HL-60 (cell line): ENCODE results near the gene KIF24.
"Not testable (repeated sequence)": the region's sequence is repeated elsewhere in the genome, so short reads cannot be mapped to it uniquely, and the experiment has no call there.

Experiments
- DNase-seq, 2 experiments: peaks; one replicate each; pipeline ENCODE4 v3.0.0-alpha.2; 2010 to 2020; ENCODE audit warnings: low read depth in 1 of 2, low spot score in 1 of 2
- H3K27ac ChIP-seq: fragments of 250-450 bp; sonication (Bioruptor Pico); replicated peaks from 2 replicates; pipeline ENCODE4 v1.5.1; 2020; ENCODE audit warnings: mild to moderate bottlenecking, moderate library complexity
- H3K27me3 ChIP-seq: fragments of 250-450 bp; sonication (Bioruptor Pico); 2 replicates; pipeline ENCODE4 v1.5.1; 2021; ENCODE audit warnings: mild to moderate bottlenecking, moderate library complexity; ENCODE audit not compliant: insufficient read depth, poor library complexity, severe bottlenecking
- H3K4me3 ChIP-seq: replicated peaks from 2 replicates; pipeline ENCODE4 v1.5.1; 2011; ENCODE audit warnings: mild to moderate bottlenecking, control low read depth, low read length; ENCODE audit not compliant: insufficient read depth
- GABPA ChIP-seq: IDR thresholded peaks from 2 replicates; pipeline ENCODE4 v1.6.1; 2012; ENCODE audit warnings: low read depth
- POLR2AphosphoS5 ChIP-seq: IDR thresholded peaks from 2 replicates; pipeline ENCODE4 v1.6.1; 2012; ENCODE audit warnings: low read depth
- REST ChIP-seq: IDR thresholded peaks from 2 replicates; pipeline ENCODE4 v1.6.1; 2012; ENCODE audit warnings: low read depth; ENCODE audit not compliant: insufficient replicate concordance
- SPI1 ChIP-seq: IDR thresholded peaks from 2 replicates; pipeline ENCODE4 v1.6.1; 2012; ENCODE audit warnings: low read depth, mild to moderate bottlenecking, borderline replicate concordance
- TF ChIP-seq, protein P1 (sequence below): IDR thresholded peaks from one replicate; pipeline ENCODE4 v1.5.1; 2011; ENCODE audit warnings: low read length, control low read depth, inconsistent platforms; ENCODE audit not compliant: insufficient read depth

Gene KIF24

GRCh38 chr9:34338665-34339385 is 9.8 kb upstream of the KIF24 start:
- no peak overlapping the region for H3K27ac ChIP-seq

GRCh38 chr9:34338079-34338478 is 9.0 kb upstream of the KIF24 start:
- H3K27me3 ChIP-seq, DNase-seq, H3K4me3 ChIP-seq, H3K27ac ChIP-seq: not testable (repeated sequence)

More at GRCh38 chr9:34338665-34339385, 9.8 kb upstream of the KIF24 start:
- H3K27me3 ChIP-seq: no peaks in the 10 kb centered on the region
- H3K4me3 ChIP-seq: no peak overlapping the region
- TF ChIP-seq POLR2AphosphoS5: no peak
- TF ChIP-seq GABPA: no peak
- no peak for TF ChIP-seq REST
- TF ChIP-seq, protein P1, sequence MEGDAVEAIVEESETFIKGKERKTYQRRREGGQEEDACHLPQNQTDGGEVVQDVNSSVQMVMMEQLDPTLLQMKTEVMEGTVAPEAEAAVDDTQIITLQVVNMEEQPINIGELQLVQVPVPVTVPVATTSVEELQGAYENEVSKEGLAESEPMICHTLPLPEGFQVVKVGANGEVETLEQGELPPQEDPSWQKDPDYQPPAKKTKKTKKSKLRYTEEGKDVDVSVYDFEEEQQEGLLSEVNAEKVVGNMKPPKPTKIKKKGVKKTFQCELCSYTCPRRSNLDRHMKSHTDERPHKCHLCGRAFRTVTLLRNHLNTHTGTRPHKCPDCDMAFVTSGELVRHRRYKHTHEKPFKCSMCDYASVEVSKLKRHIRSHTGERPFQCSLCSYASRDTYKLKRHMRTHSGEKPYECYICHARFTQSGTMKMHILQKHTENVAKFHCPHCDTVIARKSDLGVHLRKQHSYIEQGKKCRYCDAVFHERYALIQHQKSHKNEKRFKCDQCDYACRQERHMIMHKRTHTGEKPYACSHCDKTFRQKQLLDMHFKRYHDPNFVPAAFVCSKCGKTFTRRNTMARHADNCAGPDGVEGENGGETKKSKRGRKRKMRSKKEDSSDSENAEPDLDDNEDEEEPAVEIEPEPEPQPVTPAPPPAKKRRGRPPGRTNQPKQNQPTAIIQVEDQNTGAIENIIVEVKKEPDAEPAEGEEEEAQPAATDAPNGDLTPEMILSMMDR: no peak
- TF ChIP-seq SPI1: no peak
- DNase-seq: no peak

- DNase-seq: no peak
- Histone ChIP-seq H3K27ac (no peak overlapping the region), H3K27me3 (no peaks in the 10 kb centered on the region), H3K4me3 (no peak overlapping the region)
- TF ChIP-seq SPI1: no peak
- TF ChIP-seq REST: no peak
- TF ChIP-seq GABPA: no peak
- TF ChIP-seq, protein P1: no peak
- TF ChIP-seq POLR2AphosphoS5: no peak
Measured at GRCh38 chr9:34337403-34337802, 8.3 kb upstream of the KIF24 start.

DNA sequence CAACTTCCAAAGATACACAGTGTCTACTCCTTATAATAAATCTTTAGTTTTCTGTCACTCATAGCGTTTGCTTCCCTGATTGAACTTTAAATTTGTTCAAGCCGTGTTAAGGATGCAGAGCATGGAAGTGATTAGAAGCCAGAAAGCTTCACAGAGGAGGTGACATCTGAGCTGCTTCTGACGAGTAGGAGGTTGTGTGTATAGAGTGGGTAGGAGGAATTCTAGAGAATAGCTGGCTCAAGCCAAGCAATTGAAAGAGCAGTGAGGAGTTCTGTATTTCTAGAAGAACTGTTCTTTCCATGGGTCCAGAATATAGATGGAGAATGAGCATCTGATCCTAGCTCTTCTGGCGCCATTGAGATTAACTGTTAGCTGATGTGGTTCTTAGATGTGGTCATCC is 6.3 kb upstream of the KIF24 start:
- no peak overlapping the region for H3K4me3 ChIP-seq
- DNase-seq: no peak
- no peak for TF ChIP-seq POLR2AphosphoS5
- no peak for TF ChIP-seq GABPA
- TF ChIP-seq SPI1: no peak
- TF ChIP-seq REST: no peak
- TF ChIP-seq, protein P1: no peak
- no peaks in the 10 kb centered on the region for H3K27me3 ChIP-seq
- H3K27ac ChIP-seq: no peak overlapping the region
